Thyroid gland (tissue), 4 donors: Measurements from ENCODE around the gene TRAPPC6A.

Experiments
- CTCF ChIP-seq, 6 experiments: fragments of 200-600 bp in 3 of 6; fragments of 450-650 bp in 3 of 6; sonication (generic) in 3 of 6; IDR thresholded peaks; one replicate each; pipeline ENCODE4 v1.5.1; 2016 to 2019; ENCODE audit warnings: antibody characterized with exemption in 6 of 6, mild to moderate bottlenecking in 2 of 6, inconsistent platforms in 1 of 6, moderate library complexity in 1 of 6
- POLR2A ChIP-seq, 2 donors: fragments of 450-650 bp; IDR thresholded peaks; one replicate each; pipeline ENCODE4 v1.6.1; 2017; ENCODE audit warnings: antibody characterized with exemption in 2 of 2, mild to moderate bottlenecking in 2 of 2, moderate library complexity in 1 of 2

DNA sequence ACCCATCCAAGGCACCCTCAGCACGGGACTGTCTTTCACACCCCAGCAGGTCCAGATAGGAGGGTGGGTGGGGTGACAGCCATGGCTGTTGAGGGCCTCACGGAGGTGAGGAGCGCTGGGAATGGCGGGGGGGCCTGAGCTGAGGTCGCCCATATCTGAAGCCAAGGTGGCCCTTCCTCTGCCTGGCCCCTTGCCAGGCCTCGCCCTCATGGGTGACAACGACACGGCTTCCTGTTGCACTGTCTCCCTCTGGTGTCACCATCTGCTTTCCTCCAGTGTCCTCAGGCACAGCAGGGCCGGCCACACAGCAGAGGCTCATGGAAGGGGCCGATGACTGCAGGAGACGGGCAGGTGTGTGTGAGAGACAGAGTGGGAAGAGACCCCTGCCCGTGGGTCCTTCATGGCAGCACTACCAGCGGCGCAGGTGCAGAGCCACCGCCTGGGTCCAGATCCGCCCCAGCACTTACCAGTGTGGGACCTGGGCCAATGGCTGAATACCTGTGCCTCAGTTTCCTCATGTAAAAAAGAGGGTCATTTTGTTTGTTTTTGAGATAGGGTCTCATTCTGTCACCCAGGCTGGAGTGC lies 9.2 kb downstream of the TRAPPC6A start:
- no peak for TF ChIP-seq CTCF (IDR thresholded peaks at IDR 0.05)
- TF ChIP-seq POLR2A (IDR thresholded peaks at IDR 0.05) = no peak
